IMR-90 (cell line): Measurements from ENCODE around the gene PATJ. TPM values are rescaled to one million over a fixed set of nuclear protein-coding genes. Genes with fewer than 3 reads are reported as not detected.

ENCODE experiments used
- ATAC-seq: fragments of 200-7000 bp; cut with Tn5 transposase; 2 replicates; pipeline ENCODE4 v1.9.1; 2020; ENCODE audit warnings: low read depth, mild to moderate bottlenecking, moderate library complexity
- BruUV-seq: library from RNA; stranded (reverse); fragments of 400-500 nt; replicated peaks from 2 replicates; lab custom pipeline; 2021; lab: Mats Ljungman, UMichigan
- CTCF ChIA-PET: fragments of 300-600 bp; formaldehyde crosslinking; extraction: SDS; loops from one replicate; lab custom pipeline; 2021; ENCODE audit warnings: antibody characterized with exemption; lab: Yijun Ruan, JAX
- POLR2A ChIA-PET: fragments of 300-600 bp; sonication (Branson Sonifier 250); formaldehyde crosslinking; loops from one replicate; lab custom pipeline; 2022; ENCODE audit warnings: antibody characterized with exemption; ENCODE audit not compliant: unreplicated experiment; lab: Charles Lee
- DNase-seq: peaks from one replicate; pipeline ENCODE4 v3.0.0; 2013
- H2AFZ ChIP-seq: replicated peaks from 2 replicates; pipeline ENCODE3; 2013; ENCODE audit warnings: low read length, mild to moderate bottlenecking; ENCODE audit not compliant: poor library complexity
- H2AK5ac ChIP-seq: 2 replicates; pipeline ENCODE4 v1.6.1; 2013; ENCODE audit warnings: low read depth, low read length, inconsistent platforms
- H2AK9ac ChIP-seq: replicated peaks from 2 replicates; pipeline ENCODE3; 2013; ENCODE audit warnings: mild to moderate bottlenecking, low read depth, low read length, moderate library complexity; ENCODE audit not compliant: poor library complexity
- H2BK120ac ChIP-seq: 2 replicates; pipeline ENCODE4 v1.6.1; 2013; ENCODE audit warnings: low read depth, low read length, inconsistent platforms
- H2BK15ac ChIP-seq: 3 replicates; pipeline ENCODE4 v1.6.1; 2013; ENCODE audit warnings: low read depth, low read length, inconsistent platforms
- H2BK20ac ChIP-seq: 2 replicates; pipeline ENCODE4 v1.6.1; 2013; ENCODE audit warnings: low read depth, mild to moderate bottlenecking, inconsistent platforms, low read length, moderate library complexity
- H2BK5ac ChIP-seq: 2 replicates; pipeline ENCODE4 v1.6.1; 2013; ENCODE audit warnings: mild to moderate bottlenecking, low read depth, low read length, inconsistent platforms; ENCODE audit not compliant: poor library complexity, severe bottlenecking
- H3K14ac ChIP-seq: replicated peaks from 2 replicates; pipeline ENCODE4 v1.6.1; 2013; ENCODE audit warnings: low read depth, low read length, inconsistent platforms
- H3K18ac ChIP-seq: 2 replicates; pipeline ENCODE4 v1.6.1; 2013; ENCODE audit warnings: low read depth, low read length, control low read depth
- H3K23ac ChIP-seq: 2 replicates; pipeline ENCODE4 v1.6.1; 2013; ENCODE audit warnings: low read depth, low read length, inconsistent platforms
- H3K27ac ChIP-seq: 2 replicates; pipeline ENCODE4 v1.5.1; 2013; ENCODE audit warnings: mild to moderate bottlenecking, control low read depth, low read length; ENCODE audit not compliant: insufficient read depth
- H3K27me3 ChIP-seq: 2 replicates; pipeline ENCODE4 v1.6.1; 2013; ENCODE audit warnings: low read length; ENCODE audit not compliant: control insufficient read depth, insufficient read depth
- H3K36me3 ChIP-seq: 2 replicates; pipeline ENCODE4 v1.6.1; 2013; ENCODE audit warnings: low read length, mixed read lengths; ENCODE audit not compliant: control insufficient read depth, insufficient read depth
- H3K4ac ChIP-seq: 2 replicates; pipeline ENCODE4 v1.6.1; 2013; ENCODE audit warnings: low read depth, low read length, inconsistent platforms
- H3K4me1 ChIP-seq: 2 replicates; pipeline ENCODE4 v1.6.1; 2013; ENCODE audit warnings: low read length, mixed read lengths; ENCODE audit not compliant: control insufficient read depth, insufficient read depth
- H3K4me2 ChIP-seq: 2 replicates; pipeline ENCODE4 v1.6.1; 2013; ENCODE audit warnings: low read depth, mild to moderate bottlenecking, control low read depth, low read length, moderate library complexity
- H3K4me3 ChIP-seq: 2 replicates; pipeline ENCODE4 v1.5.1; 2013; ENCODE audit warnings: low read depth, mild to moderate bottlenecking, control low read depth, low read length, moderate library complexity; ENCODE audit not compliant: insufficient read depth
- H3K56ac ChIP-seq: 2 replicates; pipeline ENCODE4 v1.6.1; 2013; ENCODE audit warnings: low read length, inconsistent platforms; ENCODE audit not compliant: insufficient read depth; ENCODE audit errors: extremely low read depth
- H3K79me1 ChIP-seq, 2 experiments: 2 replicates each; pipeline ENCODE4 v1.6.1; 2013; ENCODE audit warnings: low read length in 2 of 2, inconsistent platforms in 1 of 2, low read depth in 1 of 2
- H3K9ac ChIP-seq: 2 replicates; pipeline ENCODE4 v1.6.1; 2013; ENCODE audit warnings: low read depth, low read length, control low read depth
- H3K9me1 ChIP-seq: 2 replicates; pipeline ENCODE4 v1.6.1; 2013; ENCODE audit warnings: low read length, inconsistent platforms; ENCODE audit not compliant: insufficient read depth
- H3K9me3 ChIP-seq: 2 replicates; pipeline ENCODE4 v1.6.1; 2013; ENCODE audit warnings: low read length; ENCODE audit not compliant: control insufficient read depth, insufficient read depth
- H4K20me1 ChIP-seq: 2 replicates; pipeline ENCODE4 v1.6.1; 2013; ENCODE audit warnings: low read length, inconsistent platforms; ENCODE audit not compliant: insufficient read depth
- H4K5ac ChIP-seq: 2 replicates; pipeline ENCODE4 v1.6.1; 2013; ENCODE audit warnings: mild to moderate bottlenecking, low read depth, low read length, control low read depth
- H4K8ac ChIP-seq, 2 experiments: 2 replicates each; pipeline ENCODE4 v1.6.1; 2013; ENCODE audit warnings: low read depth in 2 of 2, low read length in 2 of 2, control low read depth in 1 of 2, inconsistent platforms in 1 of 2
- H4K91ac ChIP-seq: 2 replicates; pipeline ENCODE4 v1.6.1; 2013; ENCODE audit warnings: low read depth, low read length, inconsistent platforms; ENCODE audit not compliant: insufficient read depth
- BHLHE40 ChIP-seq: fragments of 150-350 bp; IDR thresholded peaks from 2 replicates; pipeline ENCODE4 v1.6.1; 2016; ENCODE audit warnings: mild to moderate bottlenecking, low read depth, low read length
- CEBPB ChIP-seq: IDR thresholded peaks from 2 replicates; pipeline ENCODE4 v1.6.1; 2012; ENCODE audit warnings: low read depth, low read length, improper control_type of control experiment
- CHD1 ChIP-seq: IDR thresholded peaks from 2 replicates; pipeline ENCODE4 v1.6.1; 2012; ENCODE audit warnings: low read depth, low read length, improper control_type of control experiment
- CTCF ChIP-seq: conservative IDR thresholded peaks from 2 replicates; pipeline ENCODE4 v1.5.1; 2012; ENCODE audit warnings: mild to moderate bottlenecking, low read depth, low read length, improper control_type of control experiment
- ELK1 ChIP-seq: fragments of 150-350 bp; IDR thresholded peaks from 2 replicates; pipeline ENCODE4 v1.6.1; 2016; ENCODE audit warnings: low read depth, mild to moderate bottlenecking, low read length, moderate library complexity, borderline replicate concordance
- FOS ChIP-seq: fragments of 150-350 bp; IDR thresholded peaks from 2 replicates; pipeline ENCODE4 v1.6.1; 2016; ENCODE audit warnings: low read depth, low read length
- MAFK ChIP-seq: IDR thresholded peaks from 2 replicates; pipeline ENCODE4 v1.6.1; 2012; ENCODE audit warnings: low read depth, low read length, improper control_type of control experiment
- MAZ ChIP-seq: IDR thresholded peaks from 2 replicates; pipeline ENCODE4 v1.6.1; 2012; ENCODE audit warnings: low read depth, mild to moderate bottlenecking, low read length, improper control_type of control experiment, moderate library complexity, borderline replicate concordance
- MXI1 ChIP-seq: IDR thresholded peaks from 2 replicates; pipeline ENCODE4 v1.6.1; 2012; ENCODE audit warnings: low read depth, mild to moderate bottlenecking, low read length, moderate library complexity, borderline replicate concordance
- NFE2L2 ChIP-seq: fragments of 150-350 bp; IDR thresholded peaks from 2 replicates; pipeline ENCODE4 v1.6.1; 2016; ENCODE audit warnings: low read depth, mild to moderate bottlenecking, low read length
- POLR2A ChIP-seq: IDR thresholded peaks from 2 replicates; pipeline ENCODE4 v1.6.1; 2012; ENCODE audit warnings: mild to moderate bottlenecking, low read depth, low read length
- RAD21 ChIP-seq: IDR thresholded peaks from 2 replicates; pipeline ENCODE4 v1.6.1; 2012; ENCODE audit warnings: low read length, improper control_type of control experiment
- RCOR1 ChIP-seq: IDR thresholded peaks from 2 replicates; pipeline ENCODE4 v1.6.1; 2012; ENCODE audit warnings: mild to moderate bottlenecking, low read length, improper control_type of control experiment; ENCODE audit not compliant: insufficient replicate concordance
- RFX5 ChIP-seq: IDR thresholded peaks from 2 replicates; pipeline ENCODE4 v1.8.0; 2012; ENCODE audit warnings: low read depth, mild to moderate bottlenecking, low read length, moderate library complexity
- SMC3 ChIP-seq: fragments of 150-350 bp; IDR thresholded peaks from 2 replicates; pipeline ENCODE4 v1.6.1; 2016; ENCODE audit warnings: low read depth, mild to moderate bottlenecking, antibody characterized with exemption, low read length, moderate library complexity
- USF2 ChIP-seq: fragments of 150-350 bp; IDR thresholded peaks from 2 replicates; pipeline ENCODE4 v1.6.1; 2017; ENCODE audit warnings: mild to moderate bottlenecking, antibody characterized with exemption, low read length, low read depth
- WGBS, 2 experiments: methylation state at CpG; one replicate each; pipeline versions ENCODE4 v1.1.5 to v1.1.7; 2013; ENCODE audit warnings: missing lambda C conversion rate in 2 of 2; ENCODE audit not compliant: insufficient read length in 1 of 2; ENCODE audit errors: extremely low coverage in 2 of 2; 5-methylcytosine and 5-hydroxymethylcytosine counted together
- dilution Hi-C: fragments of 300-500 bp; cut with HindIII; formaldehyde crosslinking; loops from one replicate; pipeline ENCODE4 v1.14.3; 2018; ENCODE audit warnings: low sequenced_read_pairs; ENCODE audit not compliant: unreplicated experiment
- in situ Hi-C: fragments of 300-500 bp; cut with MboI; formaldehyde crosslinking; loops from 3 replicates; pipeline ENCODE4 v1.14.3; 2019; ENCODE audit warnings: low sequenced_read_pairs, inconsistent platforms, mixed read lengths
- intact Hi-C: fragments of 100-400 bp; cut with micrococcal nuclease; formaldehyde crosslinking; loops from 2 replicates; pipeline ENCODE4 v1.10.0; 2022
- polyA plus RNA-seq, 3 experiments: library from polyadenylated mRNA; depleted of rRNA; stranded (reverse); fragments of >200 nt; gene quantifications; 2 replicates each; pipeline ENCODE4 v1.2.3, GENCODE V29; 2012; ENCODE audit warnings: low replicate concordance in 1 of 3
- total RNA-seq: library from RNA; depleted of rRNA; stranded (reverse); fragments of >200 nt; gene quantifications from 2 replicates; pipeline ENCODE4 v1.2.3, GENCODE V29; 2012

PATJ gene
- total and polyA plus RNA-seq, 2 of the 4 experiments (the other 2 are of a cell fraction): 2.0 to 3.4 TPM

- Histone ChIP-seq H4K20me1 (no peaks in the 10 kb centered on the region), H3K56ac (no peak overlapping the region), H3K9me3 (no peaks in the 10 kb centered on the region), H3K18ac (no peak overlapping the region), H3K36me3 (no peaks in the 10 kb centered on the region), H3K4me3 (no peak overlapping the region), H3K27ac (no peak overlapping the region), H3K4me1 (no peaks in the 10 kb centered on the region), H2BK20ac (no peak overlapping the region), H4K8ac (no peak overlapping the region), H4K5ac (no peak overlapping the region), H3K9me1 (no peaks in the 10 kb centered on the region), H3K23ac (no peak overlapping the region), H3K9ac (no peak overlapping the region), H4K91ac (no peak overlapping the region), H2AK5ac (no peak overlapping the region), H3K4me2 (no peak overlapping the region), H2BK120ac (no peak overlapping the region), H3K79me1 (no peaks in the 10 kb centered on the region), H3K27me3 (no peaks in the 10 kb centered on the region), H2AFZ (no peak overlapping the region), H2BK15ac (no peak overlapping the region), H2AK9ac (no peak overlapping the region), H3K4ac (no peak overlapping the region), H3K14ac (no peak overlapping the region), H2BK5ac (no peak overlapping the region)
- no CpG with 5 or more reads among the region's 2 CpGs for WGBS, 2 experiments
- ATAC-seq: no peak
- no TSS peak for BruUV-seq
- no peak for TF ChIP-seq MAZ
- TF ChIP-seq MXI1: no peak
- TF ChIP-seq FOS: no peak
- TF ChIP-seq MAFK: no peak
- TF ChIP-seq BHLHE40: no peak
- TF ChIP-seq CHD1: no peak
- no peak for TF ChIP-seq CTCF
- TF ChIP-seq NFE2L2: no peak
- no peak for TF ChIP-seq RAD21
- no peak for TF ChIP-seq CEBPB
- TF ChIP-seq RCOR1: no peak
- no peak for TF ChIP-seq ELK1
- TF ChIP-seq SMC3: no peak
- no peak for TF ChIP-seq USF2
- no peak for TF ChIP-seq POLR2A
- TF ChIP-seq RFX5: no peak
- no peak for DNase-seq
- ChIA-PET POLR2A (no interaction called here), CTCF (interaction anchor here (0.5 to 0.6 kb wide), 2 partner anchors 23 to 133 kb away, joined by 3 to 4 read pairs; no protein-coding TSS in a partner anchor)
- intact Hi-C loops (no loop called here), dilution Hi-C loops (no loop called here), in situ Hi-C loops (no loop called here)
Observed at GRCh38 chr1:61776091-61776490, 33.8 kb downstream of the PATJ start.
